Endothelial cell of umbilical vein (primary cell): Measurements from ENCODE around the gene CPZ. TPM values are rescaled to one million over a fixed set of nuclear protein-coding genes. Genes with fewer than 3 reads are reported as not detected.

Experiments
- BruUV-seq: library from RNA; stranded (reverse); fragments of 400-500 nt; replicated peaks from 2 replicates; lab custom pipeline; 2021; lab: Mats Ljungman, UMichigan
- CTCF ChIA-PET: fragments of 300-600, 350-600 bp; sonication (Branson Sonifier 250); formaldehyde crosslinking; loops from one replicate; lab custom pipeline; 2021; ENCODE audit warnings: antibody characterized with exemption, inconsistent platforms; lab: Charles Lee
- POLR2A ChIA-PET: fragments of 300-600, 350-600 bp; sonication (Branson Sonifier 250); formaldehyde crosslinking; loops from one replicate; lab custom pipeline; 2021; ENCODE audit warnings: antibody characterized with exemption, inconsistent platforms; lab: Charles Lee
- DNase-seq: peaks from one replicate; pipeline ENCODE4 v3.0.0-alpha.2; 2011; ENCODE audit warnings: low read depth, low spot score
- FAIRE-seq: peaks from 2 replicates; lab custom pipeline; 2011; peaks lifted over from hg19 to GRCh38; lab: Jason Lieb, UNC
- H2AFZ ChIP-seq: 2 replicates; pipeline ENCODE4 v1.6.0; 2012; ENCODE audit warnings: low read depth, low read length, control low read depth, inconsistent platforms
- H3K27ac ChIP-seq: 2 replicates; pipeline ENCODE4 v1.5.1; 2011; ENCODE audit warnings: low read depth, mild to moderate bottlenecking, control low read depth, low read length, moderate library complexity; ENCODE audit not compliant: insufficient read depth
- H3K27me3 ChIP-seq, 2 experiments: 2 replicates each; pipeline versions ENCODE4 v1.6.0 to v1.6.1; 2011; ENCODE audit warnings: low read length in 2 of 2, mixed read lengths in 1 of 2; ENCODE audit not compliant: control insufficient read depth in 2 of 2, insufficient read depth in 2 of 2
- H3K36me3 ChIP-seq, 2 experiments: 2 replicates in 1 of 2; 3 replicates in 1 of 2; pipeline ENCODE4 v1.5.1; 2011; ENCODE audit warnings: low read length in 2 of 2, mild to moderate bottlenecking in 1 of 2, moderate library complexity in 1 of 2; ENCODE audit not compliant: control insufficient read depth in 2 of 2, insufficient read depth in 2 of 2; ENCODE audit errors: extremely low read depth in 1 of 2
- H3K4me1 ChIP-seq: 3 replicates; pipeline ENCODE4 v1.5.1; 2011; ENCODE audit warnings: mild to moderate bottlenecking, low read length; ENCODE audit not compliant: control insufficient read depth, insufficient read depth; ENCODE audit errors: extremely low read depth
- H3K4me2 ChIP-seq: 2 replicates; pipeline ENCODE4 v1.6.1; 2011; ENCODE audit warnings: low read length, control low read depth, mixed read lengths; ENCODE audit not compliant: insufficient read depth
- H3K4me3 ChIP-seq, 3 experiments: fragments of 200-600 bp in 1 of 3; sonication (generic), shearing (Covaris generic) in 1 of 3; replicated peaks in 1 of 3; 2 replicates each; pipeline ENCODE4 v1.5.1; 2011 to 2016; ENCODE audit warnings: control low read depth in 3 of 3, low read length in 3 of 3, mild to moderate bottlenecking in 2 of 3, inconsistent platforms in 1 of 3, low read depth in 1 of 3, moderate library complexity in 1 of 3; ENCODE audit not compliant: insufficient read depth in 1 of 3
- H3K79me2 ChIP-seq: 2 replicates; pipeline ENCODE4 v1.6.0; 2012; ENCODE audit warnings: low read length, inconsistent platforms; ENCODE audit not compliant: control insufficient read depth, insufficient read depth
- H3K9ac ChIP-seq: replicated peaks from 2 replicates; pipeline ENCODE3; 2011; ENCODE audit warnings: low read length, control low read depth; ENCODE audit not compliant: insufficient read depth; ENCODE audit errors: extremely low read depth
- H3K9me1 ChIP-seq: replicated peaks from 3 replicates; pipeline ENCODE4 v1.6.0; 2011; ENCODE audit warnings: mild to moderate bottlenecking, low read length; ENCODE audit not compliant: control insufficient read depth, insufficient read depth; ENCODE audit errors: extremely low read depth
- H3K9me3 ChIP-seq: replicated peaks from 2 replicates; pipeline ENCODE4 v1.5.1; 2012; ENCODE audit warnings: low read length, inconsistent platforms; ENCODE audit not compliant: control insufficient read depth, insufficient read depth
- H4K20me1 ChIP-seq: replicated peaks from 2 replicates; pipeline ENCODE3; 2011; ENCODE audit warnings: mild to moderate bottlenecking, low read length; ENCODE audit not compliant: control insufficient read depth, insufficient read depth; ENCODE audit errors: extremely low read depth
- EZH2 ChIP-seq: IDR thresholded peaks from 2 replicates; pipeline ENCODE4 v1.6.1; 2012; ENCODE audit warnings: borderline replicate concordance, low read depth, mild to moderate bottlenecking, moderate library complexity, low read length, inconsistent platforms; ENCODE audit not compliant: severe bottlenecking
- FOS ChIP-seq: IDR thresholded peaks from 2 replicates; pipeline ENCODE4 v1.6.1; 2011; ENCODE audit warnings: mild to moderate bottlenecking, low read length, moderate library complexity, borderline replicate concordance; ENCODE audit not compliant: insufficient read depth
- GATA2 ChIP-seq: IDR thresholded peaks from 2 replicates; pipeline ENCODE4 v1.7.0; 2011; ENCODE audit warnings: low read depth, mild to moderate bottlenecking, moderate library complexity, mixed read lengths, low read length; ENCODE audit not compliant: insufficient read length, insufficient read depth
- JUN ChIP-seq: IDR thresholded peaks from 2 replicates; pipeline ENCODE4 v1.6.1; 2011; ENCODE audit warnings: borderline replicate concordance, low read depth; ENCODE audit not compliant: insufficient read length, insufficient read depth
- MYC ChIP-seq: IDR thresholded peaks from one replicate; pipeline ENCODE4 v1.6.1; 2011; ENCODE audit warnings: mild to moderate bottlenecking, low read depth, low read length
- POLR2A ChIP-seq: IDR thresholded peaks from 2 replicates; pipeline ENCODE4 v1.6.1; 2012; ENCODE audit warnings: low read depth, mild to moderate bottlenecking, control low read depth, low read length
- POLR2AphosphoS5 ChIP-seq: IDR thresholded peaks from 2 replicates; pipeline ENCODE4 v1.6.1; 2012; ENCODE audit warnings: low read depth, mild to moderate bottlenecking, control low read depth, low read length, moderate library complexity; ENCODE audit not compliant: insufficient read depth
- dilution Hi-C: fragments of 300-500 bp; cut with MboI; formaldehyde crosslinking; loops from one replicate; pipeline ENCODE4 v1.15.0; 2019; ENCODE audit warnings: low sequenced_read_pairs; ENCODE audit not compliant: extremely low pct_ligation_motif_present
- intact Hi-C: fragments of 100-400 bp; cut with micrococcal nuclease; formaldehyde crosslinking; loops from one replicate; pipeline ENCODE4 v1.10.0; 2022
- polyA plus RNA-seq, 4 experiments: library from polyadenylated mRNA; depleted of rRNA in 3 of 4; stranded (reverse) in 3 of 4; unstranded in 1 of 4; fragments of >200 nt; gene quantifications; 2 replicates each; pipeline versions ENCODE4 v1.2.1 to v1.2.3, GENCODE V29; 2011 to 2012; ENCODE audit warnings: missing spikeins in 1 of 4
- total RNA-seq: library from RNA; stranded (reverse); gene quantifications from 2 replicates; pipeline ENCODE4 v1.2.3, GENCODE V29; 2021
- TF ChIP-seq, protein P1 (sequence below), 2 donors: IDR thresholded peaks; 1 replicate in 1 of 2; 2 replicates in 1 of 2; pipeline ENCODE4 v1.5.1; 2011; ENCODE audit warnings: low read length in 2 of 2, mild to moderate bottlenecking in 2 of 2, moderate library complexity in 2 of 2, control low read depth in 1 of 2, inconsistent platforms in 1 of 2, low read depth in 1 of 2; ENCODE audit not compliant: insufficient read depth in 1 of 2; ENCODE audit errors: extremely low read depth in 1 of 2
- TF ChIP-seq, protein P2 (sequence below): IDR thresholded peaks from 2 replicates; pipeline ENCODE4 v1.6.1; 2011; ENCODE audit not compliant: insufficient read depth, insufficient read length

The CPZ gene
- total and polyA plus RNA-seq, 2 donors (not counting 3 experiments of a cell fraction or from before 2014, with no cell fraction given): not detected

- no peak overlapping the region for H2AFZ ChIP-seq
- H3K27me3 ChIP-seq: no peaks in the 10 kb centered on the region
- intact Hi-C loops: no loop called here
- no peak for FAIRE-seq
- no peaks in the 10 kb centered on the region for H3K9me3 ChIP-seq
- H3K9me1 ChIP-seq: no peaks in the 10 kb centered on the region
- H3K4me2 ChIP-seq: no peak overlapping the region
- TF ChIP-seq EZH2: no peak
- TF ChIP-seq POLR2A: no peak
- TF ChIP-seq FOS: no peak
- no peak for TF ChIP-seq JUN
- no peak for TF ChIP-seq POLR2AphosphoS5
- TF ChIP-seq MYC: no peak
- TF ChIP-seq GATA2: no peak
- TF ChIP-seq, protein P1, sequence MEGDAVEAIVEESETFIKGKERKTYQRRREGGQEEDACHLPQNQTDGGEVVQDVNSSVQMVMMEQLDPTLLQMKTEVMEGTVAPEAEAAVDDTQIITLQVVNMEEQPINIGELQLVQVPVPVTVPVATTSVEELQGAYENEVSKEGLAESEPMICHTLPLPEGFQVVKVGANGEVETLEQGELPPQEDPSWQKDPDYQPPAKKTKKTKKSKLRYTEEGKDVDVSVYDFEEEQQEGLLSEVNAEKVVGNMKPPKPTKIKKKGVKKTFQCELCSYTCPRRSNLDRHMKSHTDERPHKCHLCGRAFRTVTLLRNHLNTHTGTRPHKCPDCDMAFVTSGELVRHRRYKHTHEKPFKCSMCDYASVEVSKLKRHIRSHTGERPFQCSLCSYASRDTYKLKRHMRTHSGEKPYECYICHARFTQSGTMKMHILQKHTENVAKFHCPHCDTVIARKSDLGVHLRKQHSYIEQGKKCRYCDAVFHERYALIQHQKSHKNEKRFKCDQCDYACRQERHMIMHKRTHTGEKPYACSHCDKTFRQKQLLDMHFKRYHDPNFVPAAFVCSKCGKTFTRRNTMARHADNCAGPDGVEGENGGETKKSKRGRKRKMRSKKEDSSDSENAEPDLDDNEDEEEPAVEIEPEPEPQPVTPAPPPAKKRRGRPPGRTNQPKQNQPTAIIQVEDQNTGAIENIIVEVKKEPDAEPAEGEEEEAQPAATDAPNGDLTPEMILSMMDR (IDR thresholded peaks at IDR 0.05; ENCODE audit: extremely low read depth in 1 of 2, insufficient read depth in 1 of 2, low read depth in 1 of 2, low read length in 2 of 2): no peak
- TF ChIP-seq, protein P2, sequence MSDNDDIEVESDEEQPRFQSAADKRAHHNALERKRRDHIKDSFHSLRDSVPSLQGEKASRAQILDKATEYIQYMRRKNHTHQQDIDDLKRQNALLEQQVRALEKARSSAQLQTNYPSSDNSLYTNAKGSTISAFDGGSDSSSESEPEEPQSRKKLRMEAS: no peak
- no peaks in the 10 kb centered on the region for H3K4me1 ChIP-seq
- no peak overlapping the region for H3K27ac ChIP-seq
- no peak overlapping the region for H3K4me3 ChIP-seq
- H4K20me1 ChIP-seq: no peaks in the 10 kb centered on the region
- H3K9ac ChIP-seq: no peak overlapping the region
- dilution Hi-C loops: no loop called here
- no peaks in the 10 kb centered on the region for H3K36me3 ChIP-seq
- DNase-seq: no peak
- no TSS peak for BruUV-seq
- ChIA-PET CTCF (no interaction called here), POLR2A (no interaction called here)
- no peaks in the 10 kb centered on the region for H3K79me2 ChIP-seq
Observed at GRCh38 chr4:8554555-8555100, 37.9 kb upstream of the CPZ start.
